CD4-positive, alpha-beta T cell (primary cell): ENCODE measurements around the gene TAPBP. TPM values are rescaled to one million over a fixed set of nuclear protein-coding genes. Genes with fewer than 3 reads are reported as not detected.

ENCODE experiments used
- ATAC-seq: fragments of 200-7000 bp; cut with Tn5 transposase; one replicate; pipeline ENCODE4 v1.10.0; 2022; ENCODE audit warnings: mild to moderate bottlenecking; ENCODE audit not compliant: poor library complexity
- CTCF ChIA-PET: fragments of 350-600 bp; sonication (Branson Sonifier 250); formaldehyde crosslinking; loops from one replicate; lab custom pipeline; 2021; ENCODE audit warnings: antibody characterized with exemption, inconsistent platforms; lab: Charles Lee
- POLR2A ChIA-PET: fragments of 350-600 bp; sonication (Branson Sonifier 250); formaldehyde crosslinking; loops from one replicate; lab custom pipeline; 2021; ENCODE audit warnings: antibody characterized with exemption, inconsistent platforms; lab: Charles Lee
- DNase-seq, 14 experiments: peaks; one replicate each; pipeline ENCODE4 v3.0.0-alpha.2; 2013 to 2020; ENCODE audit warnings: mixed read lengths in 2 of 14
- H3K27ac ChIP-seq, 2 donors: one replicate each; pipeline versions ENCODE4 v1.5.1 to v1.7.0; 2013; ENCODE audit warnings: low read length in 2 of 2, low read depth in 1 of 2, mild to moderate bottlenecking in 1 of 2
- H3K27me3 ChIP-seq, 2 experiments: 1 replicate in 1 of 2; 2 replicates in 1 of 2; pipeline versions ENCODE4 v1.6.1 to v1.7.0; 2013; ENCODE audit warnings: low read length in 2 of 2, control low read depth in 1 of 2, mild to moderate bottlenecking in 1 of 2, moderate library complexity in 1 of 2; ENCODE audit not compliant: insufficient read depth in 2 of 2, control insufficient read depth in 1 of 2
- H3K36me3 ChIP-seq: one replicate; pipeline ENCODE4 v1.6.1; 2013; ENCODE audit warnings: low read length, control low read depth; ENCODE audit not compliant: insufficient read depth
- H3K4me1 ChIP-seq: one replicate; pipeline ENCODE4 v1.6.1; 2013; ENCODE audit warnings: low read length, control low read depth; ENCODE audit not compliant: insufficient read depth
- H3K4me3 ChIP-seq: one replicate; pipeline ENCODE4 v1.5.1; 2013; ENCODE audit warnings: mild to moderate bottlenecking, low read length, moderate library complexity
- H3K9me3 ChIP-seq, 2 experiments: 1 replicate in 1 of 2; 2 replicates in 1 of 2; pipeline versions ENCODE4 v1.6.1 to v1.7.0; 2013; ENCODE audit warnings: low read length in 2 of 2, mild to moderate bottlenecking in 2 of 2, control low read depth in 1 of 2, moderate library complexity in 1 of 2; ENCODE audit not compliant: control insufficient read depth in 1 of 2, insufficient read depth in 1 of 2
- H3K27ac Mint-ChIP-seq: one replicate; pipeline ENCODE4 v1.8.0; 2020; ENCODE audit warnings: mixed read lengths
- H3K27me3 Mint-ChIP-seq: one replicate; pipeline ENCODE4 v1.8.0; 2021; ENCODE audit warnings: mixed read lengths
- H3K36me3 Mint-ChIP-seq: one replicate; pipeline ENCODE4 v1.8.0; 2021; ENCODE audit warnings: low read depth, mixed read lengths
- H3K4me1 Mint-ChIP-seq: one replicate; pipeline ENCODE4 v1.8.0; 2021; ENCODE audit warnings: low read depth, mixed read lengths
- H3K4me3 Mint-ChIP-seq: one replicate; pipeline ENCODE4 v1.8.0; 2020; ENCODE audit warnings: mild to moderate bottlenecking, mixed read lengths
- H3K9me3 Mint-ChIP-seq: one replicate; pipeline ENCODE4 v1.8.0; 2020; ENCODE audit warnings: mixed read lengths
- CTCF ChIP-seq: fragments of 200-600 bp; IDR thresholded peaks from one replicate; pipeline ENCODE4 v1.8.0; 2022; ENCODE audit warnings: antibody characterized with exemption, mild to moderate bottlenecking
- intact Hi-C, 2 experiments: fragments of 100-400 bp; cut with DNase I in 1 of 2; cut with micrococcal nuclease in 1 of 2; formaldehyde crosslinking; loops; one replicate each; pipeline versions ENCODE4 v1.15.1 to v1.9.0; 2023 to 2025; cut with DNase I, micrococcal nuclease
- total RNA-seq, 174 experiments: library from RNA in 2 of 174; stranded (reverse) in 2 of 174; gene quantifications; one replicate each; pipeline ENCODE4 v1.2.3 and lab custom pipeline; 2021 to 2026

TAPBP gene
- total RNA-seq, 2 experiments from 2014 or later, result 203 to 206 TPM

GRCh38 chr6:33297956-33298772 lies 15.7 kb downstream of the TAPBP start:
- ATAC-seq, result peak; percentile 27
- H3K4me1 Mint-ChIP-seq, result peaks cover 26% of the 10 kb centered on the region
- H3K9me3 Mint-ChIP-seq, result no peaks in the 10 kb centered on the region
- TF ChIP-seq CTCF, result no peak
- peaks cover 32% of the 10 kb centered on the region for H3K4me1 ChIP-seq
- no peaks in the 10 kb centered on the region for H3K27me3 Mint-ChIP-seq
- peaks cover 55% of the 10 kb centered on the region for H3K36me3 ChIP-seq
- no peaks in the 10 kb centered on the region for H3K27me3 ChIP-seq
- POLR2A ChIA-PET, result interaction anchor here (0.7 to 7.5 kb wide), 14 partner anchors 9 to 326 kb away, joined by 3 to 88 read pairs (median 20); partner anchors contain the start of genes B3GALT4, PFDN6, RING1 and RPS18
- no peaks in the 10 kb centered on the region for H3K9me3 ChIP-seq
- peak in 11 of 14 experiments; percentile 30 to 91 (median 65) for DNase-seq
- CTCF ChIA-PET, result interaction anchor here (1.5 to 3.1 kb wide), 2 partner anchors 21 to 46 kb away, joined by 17 to 22 read pairs; partner anchors contain the start of gene B3GALT4
- H3K27ac Mint-ChIP-seq, result peak overlapping the region; percentile 99
- peaks cover 73% of the 10 kb centered on the region for H3K36me3 Mint-ChIP-seq
- intact Hi-C loops, result loop anchor here (1.0 to 10.0 kb wide), 3 partner anchors 9 to 1433 kb away; partner anchors contain the start of genes B3GALT4 (in 1 of the 2), NEU1 (in 1 of the 2), PFDN6 (in 1 of the 2) and WDR46 (in 1 of the 2)
- peak overlapping the region; percentile 90 to 96 for H3K27ac ChIP-seq
- H3K4me3 Mint-ChIP-seq, result peak overlapping the region; percentile 98
- peak overlapping the region; percentile 91 for H3K4me3 ChIP-seq

- POLR2A ChIA-PET, result interaction anchor here (0.7 to 7.5 kb wide), 6 partner anchors 9 to 47 kb away, joined by 3 to 88 read pairs (median 78); partner anchors contain the start of genes B3GALT4, PFDN6, RPS18 and TAPBP
- DNase-seq, result no peak
- intact Hi-C loops, result loop anchor here in 1 of 2 experiments (10.0 kb wide), 1 partner anchor 1433 kb away; the partner anchor contains the start of gene NEU1
- Histone ChIP-seq H3K4me1 (peaks cover 32% of the 10 kb centered on the region), H3K27me3 (no peaks in the 10 kb centered on the region), H3K36me3 (peaks cover 58% of the 10 kb centered on the region), H3K4me3 (peak overlapping the region; percentile 91), H3K9me3 (no peaks in the 10 kb centered on the region), H3K27ac (peak overlapping the region; percentile 55 to 96)
- Mint-ChIP-seq H3K27ac (peak overlapping the region; percentile 99), H3K4me1 (peaks cover 26% of the 10 kb centered on the region), H3K36me3 (peaks cover 78% of the 10 kb centered on the region), H3K27me3 (no peaks in the 10 kb centered on the region), H3K4me3 (peak overlapping the region; percentile 73), H3K9me3 (no peaks in the 10 kb centered on the region)
- TF ChIP-seq CTCF, result no peak
- CTCF ChIA-PET, result interaction anchor here (3.1 kb wide), 1 partner anchor 20 kb away, joined by 22 read pairs; the partner anchor contains the start of gene B3GALT4
- ATAC-seq, result no peak
Measured at GRCh38 chr6:33297406-33297955, 16.4 kb downstream of the TAPBP start.

- intact Hi-C loops, result loop anchor here in 1 of 2 experiments (10.0 kb wide), 1 partner anchor 1432 kb away; the partner anchor contains the start of gene NEU1
- no peak for ATAC-seq
- Mint-ChIP-seq H3K4me3 (peak overlapping the region; percentile 73), H3K27me3 (no peaks in the 10 kb centered on the region), H3K27ac (peak overlapping the region; percentile 99), H3K9me3 (no peaks in the 10 kb centered on the region), H3K4me1 (peaks cover 26% of the 10 kb centered on the region), H3K36me3 (peaks cover 79% of the 10 kb centered on the region)
- peak overlapping the region; percentile 91 for H3K4me3 ChIP-seq
- no peaks in the 10 kb centered on the region for H3K9me3 ChIP-seq
- POLR2A ChIA-PET, result interaction anchor here (3.4 to 7.5 kb wide), 5 partner anchors 8 to 48 kb away, joined by 75 to 88 read pairs (median 80); partner anchors contain the start of genes B3GALT4, PFDN6, RPS18 and TAPBP
- CTCF ChIA-PET, result interaction anchor here (3.1 kb wide), 1 partner anchor 19 kb away, joined by 22 read pairs; the partner anchor contains the start of gene B3GALT4
- no peaks in the 10 kb centered on the region for H3K27me3 ChIP-seq
- no peak for DNase-seq
- peak overlapping the region; percentile 55 to 96 for H3K27ac ChIP-seq
- peaks cover 61% of the 10 kb centered on the region for H3K36me3 ChIP-seq
- H3K4me1 ChIP-seq, result peaks cover 37% of the 10 kb centered on the region
- TF ChIP-seq CTCF, result no peak
Measured at GRCh38 chr6:33296797-33297405, 17.0 kb downstream of the TAPBP start.
